ENCODE measurements around the gene CIITA.

GRCh38 chr16:10827691-10828341, 49.2 kb upstream of the CIITA start:
- TF ChIP-seq CTCF (IDR thresholded peaks at IDR 0.05) = no peak
- TF ChIP-seq POLR2A (IDR thresholded peaks at IDR 0.05) = no peak
